ENCODE results near the gene NPPB. TPM values are rescaled to one million over a fixed set of nuclear protein-coding genes. Genes with fewer than 3 reads are reported as not detected.

Gene NPPB
- polyA plus RNA-seq, 1 experiment = 0.38 TPM

DNA sequence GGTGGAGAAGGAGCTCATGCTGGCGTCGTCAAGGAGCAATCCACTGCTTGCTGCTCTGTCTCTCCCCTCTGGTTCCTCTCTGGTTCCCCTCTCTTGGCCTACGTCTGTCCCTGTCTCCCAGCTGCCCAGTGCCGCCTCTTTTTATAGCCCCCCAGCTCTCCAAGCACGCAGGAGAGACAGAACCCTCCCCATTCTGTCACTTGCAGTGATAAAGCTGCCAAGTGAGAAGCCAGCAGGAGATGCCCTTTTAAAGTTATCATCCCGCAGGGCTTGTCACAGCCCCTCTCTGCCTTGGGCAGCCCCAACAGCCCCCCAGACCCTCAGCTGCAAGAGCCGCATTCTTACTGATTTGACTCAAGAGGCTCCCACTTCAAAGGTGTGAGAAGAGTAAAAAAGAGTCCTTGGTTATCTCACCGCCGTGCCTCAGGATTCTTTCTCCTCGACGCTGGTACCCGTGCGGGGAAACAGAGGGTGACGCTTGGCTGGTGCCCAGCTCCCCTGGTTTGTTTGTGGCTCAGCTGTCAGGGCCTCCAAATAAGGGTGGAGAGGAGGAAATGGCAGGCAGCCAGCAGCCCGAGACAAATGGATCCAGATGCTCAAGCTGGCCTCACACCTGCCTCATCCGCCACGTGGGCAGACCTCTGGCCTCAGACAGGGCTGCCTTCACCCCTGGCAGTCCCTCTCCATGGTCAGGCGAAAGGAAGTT lies 10.9 kb downstream of the NPPB start, which contains the start of gene NPPA:
NPPA (minus strand) TSS at position 117 of the 706 bp plus-strand sequence; CDS start at position 18, 99 bp downstream.
- TF ChIP-seq, protein P1, sequence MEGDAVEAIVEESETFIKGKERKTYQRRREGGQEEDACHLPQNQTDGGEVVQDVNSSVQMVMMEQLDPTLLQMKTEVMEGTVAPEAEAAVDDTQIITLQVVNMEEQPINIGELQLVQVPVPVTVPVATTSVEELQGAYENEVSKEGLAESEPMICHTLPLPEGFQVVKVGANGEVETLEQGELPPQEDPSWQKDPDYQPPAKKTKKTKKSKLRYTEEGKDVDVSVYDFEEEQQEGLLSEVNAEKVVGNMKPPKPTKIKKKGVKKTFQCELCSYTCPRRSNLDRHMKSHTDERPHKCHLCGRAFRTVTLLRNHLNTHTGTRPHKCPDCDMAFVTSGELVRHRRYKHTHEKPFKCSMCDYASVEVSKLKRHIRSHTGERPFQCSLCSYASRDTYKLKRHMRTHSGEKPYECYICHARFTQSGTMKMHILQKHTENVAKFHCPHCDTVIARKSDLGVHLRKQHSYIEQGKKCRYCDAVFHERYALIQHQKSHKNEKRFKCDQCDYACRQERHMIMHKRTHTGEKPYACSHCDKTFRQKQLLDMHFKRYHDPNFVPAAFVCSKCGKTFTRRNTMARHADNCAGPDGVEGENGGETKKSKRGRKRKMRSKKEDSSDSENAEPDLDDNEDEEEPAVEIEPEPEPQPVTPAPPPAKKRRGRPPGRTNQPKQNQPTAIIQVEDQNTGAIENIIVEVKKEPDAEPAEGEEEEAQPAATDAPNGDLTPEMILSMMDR (IDR thresholded peaks at IDR 0.05; ENCODE audit: insufficient read depth, low read depth, low read length) = no peak
- peaks cover 2% of the 10 kb centered on the region; the same call in 1 of the 2 replicates for H3K27me3 ChIP-seq (ENCODE audit: control insufficient read depth, insufficient read depth, low read length)
- CTCF ChIA-PET = interaction anchor here (0.6 to 3.0 kb wide), 3 partner anchors 9 to 60 kb away, joined by 3 to 10 read pairs (median 4); no protein-coding TSS in a partner anchor
- POLR2A ChIA-PET = no interaction called here
- no peak within 1 kb of the TSS for H3K4me3 ChIP-seq (ENCODE audit: low read depth, low read length)
- no peak for DNase-seq (ENCODE audit: low read depth)
- peaks cover 11% of the 10 kb centered on the region for H3K36me3 ChIP-seq (ENCODE audit: control insufficient read depth, insufficient read depth, low read length)

DNA sequence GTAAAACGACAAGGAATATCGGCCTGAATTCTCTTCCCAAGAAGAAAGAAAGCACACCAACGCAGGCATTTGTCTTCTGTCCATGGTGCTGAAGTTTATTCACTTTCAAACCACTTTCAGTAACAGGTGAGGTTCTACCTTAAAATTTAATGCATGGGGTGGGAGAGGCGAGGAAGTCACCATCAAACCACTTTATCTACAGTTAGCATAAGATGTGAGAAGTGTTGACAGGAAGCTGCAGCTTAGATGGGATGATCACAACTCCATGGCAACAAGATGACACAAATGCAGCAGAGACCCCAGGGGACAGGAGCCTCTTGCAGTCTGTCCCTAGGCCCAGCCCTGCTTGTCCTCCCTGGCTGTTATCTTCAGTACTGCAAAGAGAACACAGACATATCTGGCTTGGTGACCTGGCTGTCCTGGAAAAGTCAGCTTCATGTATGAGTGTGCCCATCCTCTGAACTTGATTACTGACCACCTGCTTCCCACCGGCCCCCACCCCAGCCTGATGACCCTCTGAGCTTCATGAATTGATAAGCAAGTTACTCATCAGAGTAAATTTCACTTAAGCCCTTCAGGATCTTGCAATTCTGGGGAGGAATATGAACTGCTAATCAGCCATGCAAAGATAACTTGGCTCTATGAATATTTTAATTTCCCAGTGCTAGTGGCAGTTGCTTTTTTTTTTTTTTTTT lies 13.0 kb downstream of the NPPB start:
- H3K4me3 ChIP-seq (ENCODE audit: low read depth, low read length) = no peak overlapping the region
- H3K27me3 ChIP-seq (ENCODE audit: control insufficient read depth, insufficient read depth, low read length) = no peaks in the 10 kb centered on the region
- TF ChIP-seq, protein P1 (IDR thresholded peaks at IDR 0.05; ENCODE audit: insufficient read depth, low read depth, low read length) = no peak
- H3K36me3 ChIP-seq (ENCODE audit: control insufficient read depth, insufficient read depth, low read length) = peaks cover 23% of the 10 kb centered on the region
- no peak for DNase-seq (ENCODE audit: low read depth)
- ChIA-PET CTCF (no interaction called here), POLR2A (no interaction called here)

DNA sequence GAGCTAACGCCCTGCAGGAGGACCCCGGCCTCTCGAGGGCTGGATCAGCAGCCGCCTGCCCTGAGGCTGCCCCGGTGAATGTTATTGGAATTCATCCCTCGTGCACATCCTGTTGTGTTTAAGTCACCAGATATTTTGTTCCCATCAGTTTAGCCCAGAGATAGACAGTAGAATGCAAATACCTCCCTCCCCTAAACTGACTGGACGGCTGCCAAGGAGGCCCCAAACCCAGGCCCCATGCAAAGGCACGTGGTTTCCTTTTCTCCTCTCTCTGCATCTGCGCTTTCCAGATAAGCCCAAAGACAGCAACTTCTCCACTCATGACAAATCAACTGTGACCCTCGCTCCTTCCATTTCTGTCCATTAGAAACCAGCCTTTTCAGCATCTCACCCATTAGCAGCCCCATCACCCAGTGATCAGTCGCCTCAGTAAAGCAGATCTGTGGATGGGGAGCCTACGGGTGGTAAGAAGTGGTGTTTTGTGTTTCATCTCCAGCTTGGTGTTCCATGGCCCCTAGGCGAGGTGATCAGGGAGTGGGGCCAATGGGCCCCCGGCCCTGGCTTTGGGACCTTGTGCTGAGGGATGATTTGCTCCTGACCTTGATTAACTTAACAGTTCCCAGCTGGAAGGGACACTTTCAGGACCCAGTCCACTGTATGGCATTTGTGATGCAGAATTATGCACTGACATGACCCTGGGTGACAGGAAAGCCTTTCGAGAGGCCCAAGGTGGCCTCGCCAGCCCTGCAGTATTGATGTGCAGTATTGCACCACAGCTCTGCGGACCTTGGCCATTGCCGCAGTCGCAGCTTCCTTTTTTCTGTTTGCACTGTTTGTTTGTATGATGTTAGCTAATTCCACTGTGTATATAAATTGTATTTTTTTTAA lies 16.3 kb downstream of the NPPB start:
- Histone ChIP-seq H3K27me3 (ENCODE audit: control insufficient read depth, insufficient read depth, low read length) (no peaks in the 10 kb centered on the region), H3K36me3 (ENCODE audit: control insufficient read depth, insufficient read depth, low read length) (peaks cover 45% of the 10 kb centered on the region), H3K4me3 (ENCODE audit: low read depth, low read length) (no peak overlapping the region)
- DNase-seq (ENCODE audit: low read depth) = no peak
- TF ChIP-seq, protein P1 (IDR thresholded peaks at IDR 0.05; ENCODE audit: insufficient read depth, low read depth, low read length) = no peak
- ChIA-PET POLR2A (no interaction called here), CTCF (interaction anchor here (0.6 to 3.3 kb wide), 6 partner anchors 11 to 270 kb away, joined by 3 to 12 read pairs (median 4); no protein-coding TSS in a partner anchor)

DNA sequence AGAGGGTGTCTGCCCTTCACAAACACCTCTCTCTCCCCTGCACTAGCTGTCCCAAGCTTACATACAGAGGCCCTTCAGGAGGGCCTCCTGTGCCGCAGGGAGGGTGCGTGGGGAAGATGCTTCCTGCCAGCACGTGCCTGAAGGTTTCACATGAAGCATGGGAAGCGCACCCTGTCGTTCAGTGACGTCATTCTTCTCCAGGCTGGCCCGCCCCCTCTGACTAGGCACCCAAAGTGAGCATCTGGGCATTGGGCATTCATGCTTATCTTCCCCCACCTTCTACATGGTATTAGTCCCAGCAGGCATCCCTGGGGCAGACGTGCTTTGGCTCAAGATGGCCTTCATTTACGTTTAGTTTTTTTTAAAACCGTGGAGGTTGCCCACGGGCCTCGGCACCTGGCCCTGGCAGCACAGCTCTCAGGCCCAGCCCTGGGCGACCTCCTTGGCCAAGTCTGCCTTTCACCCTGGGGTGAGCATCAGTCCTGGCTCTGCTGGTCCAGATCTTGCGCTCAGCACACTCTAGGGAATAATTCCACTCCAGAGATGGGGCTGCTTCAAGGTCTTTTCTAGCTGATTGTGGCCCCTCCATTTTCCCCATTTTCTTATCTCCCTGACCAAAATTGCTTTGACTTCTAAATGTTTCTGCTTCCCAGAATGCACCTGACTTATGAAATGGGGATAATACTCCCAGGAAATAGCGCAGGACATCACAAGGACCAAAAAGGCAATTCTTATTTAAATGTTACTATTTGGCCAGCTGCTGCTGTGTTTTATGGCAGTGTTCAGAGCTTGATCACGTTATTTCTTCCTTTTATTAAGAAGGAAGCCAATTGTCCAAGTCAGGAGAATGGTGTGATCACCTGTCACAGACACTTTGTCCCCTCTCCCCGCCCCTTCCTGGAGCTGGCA lies 17.2 kb downstream of the NPPB start:
- Histone ChIP-seq H3K36me3 (ENCODE audit: control insufficient read depth, insufficient read depth, low read length) (peaks cover 52% of the 10 kb centered on the region), H3K4me3 (ENCODE audit: low read depth, low read length) (no peak overlapping the region), H3K27me3 (ENCODE audit: control insufficient read depth, insufficient read depth, low read length) (no peaks in the 10 kb centered on the region)
- CTCF ChIA-PET = interaction anchor here (0.8 to 3.3 kb wide), 6 partner anchors 10 to 190 kb away, joined by 3 to 12 read pairs (median 4); no protein-coding TSS in a partner anchor
- no peak for DNase-seq (ENCODE audit: low read depth)
- POLR2A ChIA-PET = no interaction called here
- TF ChIP-seq, protein P1 (IDR thresholded peaks at IDR 0.05; ENCODE audit: insufficient read depth, low read depth, low read length) = no peak

Data from BJ (cell line).